ENCODE measurements around the gene EVC. TPM values are rescaled to one million over a fixed set of nuclear protein-coding genes. Genes with fewer than 3 reads are reported as not detected.
"Not testable (repeated sequence)": the region's sequence is repeated elsewhere in the genome, so short reads cannot be mapped to it uniquely, and the experiment has no call there.

The EVC gene
- total RNA-seq, 1 donor from 2014 or later = 13.5 TPM

DNA sequence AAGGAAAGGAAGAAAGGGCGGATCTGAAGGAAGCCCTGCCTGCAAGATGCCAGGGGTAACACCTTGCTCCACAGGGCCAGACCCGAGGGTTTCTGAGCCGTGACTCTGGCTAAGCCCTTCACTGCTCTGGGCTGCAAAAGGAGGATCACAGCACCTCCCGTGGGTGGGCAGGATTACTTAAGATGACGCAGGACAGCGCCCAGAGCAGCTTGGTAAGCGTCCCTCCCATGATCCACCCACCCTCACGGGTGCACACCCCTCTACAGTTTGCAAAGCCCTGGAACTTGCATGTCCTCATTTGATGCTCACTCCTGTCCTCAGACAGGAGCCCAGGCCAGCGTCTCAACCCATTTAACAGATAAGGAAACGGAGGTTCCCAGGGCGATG is 117.0 kb downstream of the EVC start:
- no peak overlapping the region for H3K4me3 ChIP-seq (ENCODE audit: low read depth, low read length)
- DNase-seq (ENCODE audit: low read depth) = no peak
- TF ChIP-seq, protein P1, sequence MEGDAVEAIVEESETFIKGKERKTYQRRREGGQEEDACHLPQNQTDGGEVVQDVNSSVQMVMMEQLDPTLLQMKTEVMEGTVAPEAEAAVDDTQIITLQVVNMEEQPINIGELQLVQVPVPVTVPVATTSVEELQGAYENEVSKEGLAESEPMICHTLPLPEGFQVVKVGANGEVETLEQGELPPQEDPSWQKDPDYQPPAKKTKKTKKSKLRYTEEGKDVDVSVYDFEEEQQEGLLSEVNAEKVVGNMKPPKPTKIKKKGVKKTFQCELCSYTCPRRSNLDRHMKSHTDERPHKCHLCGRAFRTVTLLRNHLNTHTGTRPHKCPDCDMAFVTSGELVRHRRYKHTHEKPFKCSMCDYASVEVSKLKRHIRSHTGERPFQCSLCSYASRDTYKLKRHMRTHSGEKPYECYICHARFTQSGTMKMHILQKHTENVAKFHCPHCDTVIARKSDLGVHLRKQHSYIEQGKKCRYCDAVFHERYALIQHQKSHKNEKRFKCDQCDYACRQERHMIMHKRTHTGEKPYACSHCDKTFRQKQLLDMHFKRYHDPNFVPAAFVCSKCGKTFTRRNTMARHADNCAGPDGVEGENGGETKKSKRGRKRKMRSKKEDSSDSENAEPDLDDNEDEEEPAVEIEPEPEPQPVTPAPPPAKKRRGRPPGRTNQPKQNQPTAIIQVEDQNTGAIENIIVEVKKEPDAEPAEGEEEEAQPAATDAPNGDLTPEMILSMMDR (conservative IDR thresholded peaks at IDR 0.05; ENCODE audit: low read depth, low read length) = no peak

DNA sequence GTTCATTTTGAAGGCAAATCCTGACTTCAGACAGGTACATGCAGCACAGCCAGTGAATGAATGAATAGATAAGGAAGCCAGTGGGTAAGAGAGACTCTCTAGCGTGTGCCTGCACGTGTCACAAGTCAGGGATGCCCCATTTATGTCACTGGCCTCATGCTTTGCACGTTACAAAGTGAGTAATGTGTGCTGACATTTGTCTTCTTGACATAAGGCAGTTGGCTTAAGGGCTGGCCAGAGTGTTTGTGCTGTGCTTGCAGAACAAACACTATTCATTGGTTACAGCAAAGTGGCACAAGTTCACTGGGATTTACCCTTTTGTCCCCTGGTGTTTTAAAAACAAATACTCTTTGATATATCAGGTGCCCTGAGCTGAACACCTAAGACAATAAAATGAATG is 125.9 kb downstream of the EVC start:
- TF ChIP-seq, protein P1 (conservative IDR thresholded peaks at IDR 0.05; ENCODE audit: low read depth, low read length) = no peak

DNA sequence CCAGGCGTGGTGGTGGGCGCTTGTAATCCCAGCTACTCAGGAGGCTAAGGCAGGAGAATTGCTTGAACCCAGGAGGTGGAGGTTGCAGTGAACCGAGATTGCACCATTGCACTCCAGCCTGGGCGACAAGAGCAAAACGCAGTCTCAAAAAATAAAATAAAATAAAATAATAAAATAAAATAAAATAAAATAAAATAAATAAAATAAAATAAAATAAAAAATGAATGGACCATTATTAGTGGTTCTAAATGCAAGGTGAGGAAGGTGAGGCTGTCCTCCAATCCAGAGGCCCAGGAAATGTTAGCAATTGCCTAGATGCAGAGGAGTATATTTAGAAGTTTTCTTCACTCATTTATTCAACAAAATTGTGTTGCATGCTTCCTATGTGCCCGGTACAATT is 126.5 kb downstream of the EVC start:
- DNase-seq (ENCODE audit: low read depth); H3K4me3 ChIP-seq (ENCODE audit: low read depth, low read length): not testable (repeated sequence)

More for the DNA sequence above, 125.9 kb downstream of the EVC start:
- no peak overlapping the region for H3K4me3 ChIP-seq (ENCODE audit: low read depth, low read length)
- DNase-seq (ENCODE audit: low read depth) = no peak

DNA sequence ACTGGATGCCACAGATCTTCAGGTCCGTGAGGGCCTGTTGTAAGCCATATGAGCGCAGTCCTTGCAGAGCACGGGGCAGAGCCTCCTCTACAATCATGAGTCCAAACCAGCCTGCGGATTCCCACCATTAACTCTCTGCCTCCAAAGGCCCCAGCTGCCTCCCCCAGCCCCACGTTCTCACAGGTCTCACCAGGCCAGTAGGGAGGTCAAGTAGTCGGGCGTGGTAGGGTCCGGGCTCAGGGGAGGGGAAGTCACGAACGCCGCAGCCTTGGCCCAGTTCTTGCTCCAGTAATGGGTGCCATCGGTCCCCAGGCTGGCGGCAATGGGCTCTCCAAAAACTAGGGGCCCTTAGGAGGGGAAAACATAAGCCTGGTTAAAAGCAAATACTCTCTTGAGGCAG is 128.3 kb downstream of the EVC start:
- DNase-seq (ENCODE audit: low read depth) = no peak
- no peak overlapping the region for H3K4me3 ChIP-seq (ENCODE audit: low read depth, low read length)
- TF ChIP-seq, protein P1 (conservative IDR thresholded peaks at IDR 0.05; ENCODE audit: low read depth, low read length) = no peak

GRCh38 chr4:5839751-5840674 is 129.0 kb downstream of the EVC start:
- DNase-seq (ENCODE audit: low read depth) = no peak
- no peak overlapping the region for H3K4me3 ChIP-seq (ENCODE audit: low read depth, low read length)
- TF ChIP-seq, protein P1 (conservative IDR thresholded peaks at IDR 0.05; ENCODE audit: low read depth, low read length) = no peak

- TF ChIP-seq, protein P1 (conservative IDR thresholded peaks at IDR 0.05; ENCODE audit: low read depth, low read length) = no peak
- no peak for DNase-seq (ENCODE audit: low read depth)
Measured at GRCh38 chr4:5842456-5842855, 131.5 kb downstream of the EVC start.

DNA sequence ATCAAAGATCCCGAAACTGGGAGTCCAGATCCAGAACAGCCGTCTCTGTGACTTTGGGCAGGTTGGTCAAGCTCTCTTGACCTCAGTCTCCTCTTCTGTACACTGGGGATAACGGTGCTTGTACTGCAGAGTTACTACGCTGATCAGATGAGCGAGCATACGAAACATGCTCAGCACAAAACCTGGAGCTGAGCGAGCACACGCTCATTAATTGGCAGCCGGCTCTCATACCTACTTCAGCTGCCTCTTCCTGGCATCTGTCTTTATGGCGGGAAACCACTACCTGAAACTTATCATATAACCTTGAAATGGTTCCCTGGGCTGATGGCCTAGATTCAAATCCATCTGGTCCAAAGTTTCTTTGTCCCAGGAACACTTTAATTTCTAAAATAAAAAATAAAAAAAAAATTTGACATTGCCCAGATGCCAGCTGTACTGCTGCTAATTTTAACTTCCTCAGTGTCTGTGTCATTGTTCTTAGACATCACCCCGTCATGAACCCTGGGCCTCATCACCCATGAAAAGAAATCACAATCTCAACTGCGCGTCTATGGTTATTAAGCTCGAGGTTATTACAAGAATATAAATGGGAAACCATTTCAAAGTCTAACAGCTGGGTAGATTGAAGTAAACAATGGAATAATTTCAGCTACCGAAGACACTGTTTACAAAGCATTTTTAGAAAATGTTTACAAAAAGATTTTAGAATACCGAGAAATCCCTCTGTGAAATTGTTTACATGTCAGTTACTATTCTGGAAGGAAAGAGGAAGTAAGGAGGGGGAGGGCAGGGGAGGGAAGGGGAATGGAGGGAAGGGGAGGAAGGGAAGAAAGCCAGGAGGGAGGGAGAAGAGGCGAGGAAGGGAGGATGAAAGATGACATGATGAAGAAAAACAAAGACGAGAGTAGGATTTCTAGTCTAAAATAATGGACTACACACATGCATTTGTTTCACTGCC is 132.9 kb downstream of the EVC start:
- TF ChIP-seq, protein P1 (conservative IDR thresholded peaks at IDR 0.05; ENCODE audit: low read depth, low read length) = no peak
- H3K4me3 ChIP-seq (ENCODE audit: low read depth, low read length) = no peak overlapping the region
- no peak for DNase-seq (ENCODE audit: low read depth)

More at GRCh38 chr4:5842456-5842855, 131.5 kb downstream of the EVC start:
- H3K4me3 ChIP-seq (ENCODE audit: low read depth, low read length) = no peak overlapping the region
